Measurements from ENCODE around the gene MKX. TPM values are rescaled to one million over a fixed set of nuclear protein-coding genes. Genes with fewer than 3 reads are reported as not detected.

MKX gene
- total RNA-seq, 1 experiment from 2014 or later, result 27.5 TPM

DNA sequence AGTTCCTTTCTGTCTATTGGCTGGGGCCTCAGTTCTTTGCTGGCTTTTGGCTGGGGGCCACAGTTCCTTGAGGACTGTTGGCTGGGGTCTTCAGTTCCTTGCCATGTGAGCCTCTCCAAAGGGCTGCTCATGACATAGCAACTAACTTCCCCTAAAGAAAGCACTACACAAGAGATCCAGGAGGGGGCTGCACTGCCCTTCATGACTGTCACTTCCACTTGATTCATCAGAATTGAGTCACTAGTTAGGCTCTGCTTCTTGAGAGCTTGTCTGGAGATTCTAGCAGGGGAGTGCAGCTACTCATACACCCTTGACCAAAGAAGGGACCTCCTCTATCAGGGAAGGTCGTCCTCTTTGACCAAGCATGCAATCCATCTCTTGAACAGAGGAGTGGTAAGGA is 38.0 kb upstream of the MKX start:
- TF ChIP-seq RAD21 (IDR thresholded peaks at IDR 0.05; ENCODE audit: low read depth) (peak; percentile 92), TCF7L2 (IDR thresholded peaks at IDR 0.05; ENCODE audit: borderline replicate concordance, extremely low read depth, insufficient read depth, insufficient read length) (no peak), JUND (IDR thresholded peaks at IDR 0.05) (no peak), SP1 (IDR thresholded peaks at IDR 0.05; ENCODE audit: low read depth) (0 out of 2 replicates have a peak, but pooled peaks have one; percentile 20), ELF1 (IDR thresholded peaks at IDR 0.05; ENCODE audit: borderline replicate concordance, low read depth) (no peak), EZH2 (IDR thresholded peaks at IDR 0.05) (no peak), FOSL1 (IDR thresholded peaks at IDR 0.05; ENCODE audit: low read depth) (peak; percentile 26; the same call in 1 of the 2 replicates), CBX3 (IDR thresholded peaks at IDR 0.05; ENCODE audit: low read depth) (peak; percentile 76), SIN3A (IDR thresholded peaks at IDR 0.05; ENCODE audit: low read depth) (no peak), POLR2AphosphoS5 (IDR thresholded peaks at IDR 0.05; ENCODE audit: low read depth, low read length) (no peak; the same call in 1 of the 2 replicates)
- TF ChIP-seq, protein P1, sequence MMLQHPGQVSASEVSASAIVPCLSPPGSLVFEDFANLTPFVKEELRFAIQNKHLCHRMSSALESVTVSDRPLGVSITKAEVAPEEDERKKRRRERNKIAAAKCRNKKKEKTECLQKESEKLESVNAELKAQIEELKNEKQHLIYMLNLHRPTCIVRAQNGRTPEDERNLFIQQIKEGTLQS (IDR thresholded peaks at IDR 0.05), result no peak
- TF ChIP-seq, protein P2, sequence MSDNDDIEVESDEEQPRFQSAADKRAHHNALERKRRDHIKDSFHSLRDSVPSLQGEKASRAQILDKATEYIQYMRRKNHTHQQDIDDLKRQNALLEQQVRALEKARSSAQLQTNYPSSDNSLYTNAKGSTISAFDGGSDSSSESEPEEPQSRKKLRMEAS (IDR thresholded peaks at IDR 0.05), result no peak
- TF ChIP-seq, protein P3, sequence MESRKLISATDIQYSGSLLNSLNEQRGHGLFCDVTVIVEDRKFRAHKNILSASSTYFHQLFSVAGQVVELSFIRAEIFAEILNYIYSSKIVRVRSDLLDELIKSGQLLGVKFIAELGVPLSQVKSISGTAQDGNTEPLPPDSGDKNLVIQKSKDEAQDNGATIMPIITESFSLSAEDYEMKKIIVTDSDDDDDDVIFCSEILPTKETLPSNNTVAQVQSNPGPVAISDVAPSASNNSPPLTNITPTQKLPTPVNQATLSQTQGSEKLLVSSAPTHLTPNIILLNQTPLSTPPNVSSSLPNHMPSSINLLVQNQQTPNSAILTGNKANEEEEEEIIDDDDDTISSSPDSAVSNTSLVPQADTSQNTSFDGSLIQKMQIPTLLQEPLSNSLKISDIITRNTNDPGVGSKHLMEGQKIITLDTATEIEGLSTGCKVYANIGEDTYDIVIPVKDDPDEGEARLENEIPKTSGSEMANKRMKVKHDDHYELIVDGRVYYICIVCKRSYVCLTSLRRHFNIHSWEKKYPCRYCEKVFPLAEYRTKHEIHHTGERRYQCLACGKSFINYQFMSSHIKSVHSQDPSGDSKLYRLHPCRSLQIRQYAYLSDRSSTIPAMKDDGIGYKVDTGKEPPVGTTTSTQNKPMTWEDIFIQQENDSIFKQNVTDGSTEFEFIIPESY (IDR thresholded peaks at IDR 0.05; ENCODE audit: extremely low read depth, insufficient replicate concordance, low read length), result no peak
- TF ChIP-seq, protein P4, sequence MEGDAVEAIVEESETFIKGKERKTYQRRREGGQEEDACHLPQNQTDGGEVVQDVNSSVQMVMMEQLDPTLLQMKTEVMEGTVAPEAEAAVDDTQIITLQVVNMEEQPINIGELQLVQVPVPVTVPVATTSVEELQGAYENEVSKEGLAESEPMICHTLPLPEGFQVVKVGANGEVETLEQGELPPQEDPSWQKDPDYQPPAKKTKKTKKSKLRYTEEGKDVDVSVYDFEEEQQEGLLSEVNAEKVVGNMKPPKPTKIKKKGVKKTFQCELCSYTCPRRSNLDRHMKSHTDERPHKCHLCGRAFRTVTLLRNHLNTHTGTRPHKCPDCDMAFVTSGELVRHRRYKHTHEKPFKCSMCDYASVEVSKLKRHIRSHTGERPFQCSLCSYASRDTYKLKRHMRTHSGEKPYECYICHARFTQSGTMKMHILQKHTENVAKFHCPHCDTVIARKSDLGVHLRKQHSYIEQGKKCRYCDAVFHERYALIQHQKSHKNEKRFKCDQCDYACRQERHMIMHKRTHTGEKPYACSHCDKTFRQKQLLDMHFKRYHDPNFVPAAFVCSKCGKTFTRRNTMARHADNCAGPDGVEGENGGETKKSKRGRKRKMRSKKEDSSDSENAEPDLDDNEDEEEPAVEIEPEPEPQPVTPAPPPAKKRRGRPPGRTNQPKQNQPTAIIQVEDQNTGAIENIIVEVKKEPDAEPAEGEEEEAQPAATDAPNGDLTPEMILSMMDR (IDR thresholded peaks at IDR 0.05 in 2 of 3, conservative IDR thresholded peaks at IDR 0.05 in 1 of 3; ENCODE audit: borderline replicate concordance in 1 of 3, insufficient read depth in 1 of 3, low read depth in 2 of 3, low read length in 2 of 3), result peak; percentile 71 to 74 (median 74); a peak in 5 of 6 replicates
- no peak overlapping the region for H2AFZ ChIP-seq (ENCODE audit: low read depth, low read length, poor library complexity, severe bottlenecking)
- POLR2A ChIA-PET, result interaction anchor here (0.6 kb wide), 1 partner anchor 212 kb away, joined by 3 read pairs; no protein-coding TSS in a partner anchor
- peaks cover 0 to 3% of the 10 kb centered on the region in 2 experiments; a peak in 1 of 4 replicates for H3K36me3 ChIP-seq (ENCODE audit: control insufficient read depth in 1 of 2, insufficient read depth in 2 of 2, low read length in 2 of 2)
- peaks cover 0 to 6% of the 10 kb centered on the region in 2 experiments; a peak in 1 of 4 replicates for H3K9me3 ChIP-seq (ENCODE audit: control insufficient read depth in 1 of 2, insufficient read depth in 1 of 2, low read depth in 1 of 2, low read length in 2 of 2)
- no peaks in the 10 kb centered on the region for H3K79me2 ChIP-seq (ENCODE audit: insufficient read depth, low read length)
- H3K27me3 ChIP-seq (ENCODE audit: insufficient read depth, low read length), result no peaks in the 10 kb centered on the region
- peak overlapping the region; percentile 52 for H3K27ac ChIP-seq (ENCODE audit: low read depth, low read length)
- H3K9me2 ChIP-seq (ENCODE audit: insufficient read depth), result no peaks in the 10 kb centered on the region
- H3K4me1 ChIP-seq (ENCODE audit: control insufficient read depth in 1 of 2, insufficient read depth in 2 of 2, low read length in 2 of 2), result peaks cover 7 to 20% of the 10 kb centered on the region in 2 experiments; a peak in 3 of 4 replicates
- BruUV-seq (replicated peaks), result no TSS peak
- H3K4me3 ChIP-seq (replicated peaks in 1 of 2; ENCODE audit: low read depth in 1 of 2, low read length in 2 of 2), result no peak overlapping the region
- CTCF ChIA-PET, result interaction anchor here (0.8 to 1.2 kb wide), 4 partner anchors 23 to 458 kb away, joined by 3 to 20 read pairs (median 12); no protein-coding TSS in a partner anchor
- ATAC-seq (peak; percentile 98), DNase-seq (ENCODE audit: low read depth, low spot score) (peak; percentile 81)
- H3K9ac ChIP-seq (ENCODE audit: low read length), result no peak overlapping the region
- peak overlapping the region; percentile 40 for H3K4me2 ChIP-seq (ENCODE audit: low read length)
- intact Hi-C loops (cut with micrococcal nuclease), result loop anchor here (1.0 to 10.0 kb wide), 4 partner anchors 321 to 601 kb away; no protein-coding TSS in a partner anchor
- RAD21 ChIA-PET (ENCODE audit: low non-redundant PET in 1 of 2, low total read pairs in 2 of 2, uncharacterized antibody in 2 of 2, unreplicated experiment in 2 of 2), result interaction anchor here (0.9 to 1.2 kb wide), 3 partner anchors 396 to 458 kb away, joined by 4 to 9 read pairs (median 6); no protein-coding TSS in a partner anchor
- no peaks in the 10 kb centered on the region for H4K20me1 ChIP-seq (ENCODE audit: insufficient read depth)
